Caco-2 (cell line): ENCODE measurements around the gene BAIAP3. TPM values are rescaled to one million over a fixed set of nuclear protein-coding genes. Genes with fewer than 3 reads are reported as not detected.

Experiments
- BruUV-seq: library from RNA; stranded (reverse); fragments of 400-500 nt; replicated peaks from 2 replicates; lab custom pipeline; 2021; lab: Mats Ljungman, UMichigan
- CTCF ChIA-PET: fragments of 300-600 bp; sonication (Branson Sonifier 250); formaldehyde crosslinking; loops from one replicate; lab custom pipeline; 2022; ENCODE audit warnings: antibody characterized with exemption; lab: Charles Lee
- POLR2A ChIA-PET: fragments of 300-600 bp; sonication (Branson Sonifier 250); formaldehyde crosslinking; loops from one replicate; lab custom pipeline; 2022; ENCODE audit warnings: antibody characterized with exemption; lab: Charles Lee
- DNase-seq, 2 experiments: peaks; one replicate each; pipeline versions ENCODE4 v3.0.0 to v3.0.0-alpha.2; 2020 to 2022
- H3K27me3 ChIP-seq: replicated peaks from 2 replicates; pipeline ENCODE4 v1.6.0; 2011; ENCODE audit warnings: low read length; ENCODE audit not compliant: control insufficient read depth, insufficient read depth
- H3K36me3 ChIP-seq: 2 replicates; pipeline ENCODE4 v1.5.1; 2011; ENCODE audit warnings: low read length; ENCODE audit not compliant: control insufficient read depth, insufficient read depth
- H3K4me1 ChIP-seq: fragments of 250-450 bp; sonication (Bioruptor Pico); 2 replicates; pipeline ENCODE4 v1.5.1; 2020; ENCODE audit warnings: mild to moderate bottlenecking
- H3K4me3 ChIP-seq: 2 replicates; pipeline ENCODE4 v1.5.1; 2011; ENCODE audit warnings: low read depth, mild to moderate bottlenecking, control low read depth, low read length
- H3K9me3 ChIP-seq: fragments of 250-450 bp; sonication (Bioruptor Pico); 2 replicates; pipeline ENCODE4 v1.5.1; 2020; ENCODE audit warnings: mild to moderate bottlenecking, moderate library complexity
- H3K27ac Mint-ChIP-seq: one replicate; pipeline ENCODE4 v1.8.0; 2022; ENCODE audit warnings: mixed read lengths; ENCODE audit not compliant: unreplicated experiment
- H3K27me3 Mint-ChIP-seq: one replicate; pipeline ENCODE4 v1.8.0; 2022; ENCODE audit warnings: mixed read lengths; ENCODE audit not compliant: insufficient read depth, unreplicated experiment
- H3K36me3 Mint-ChIP-seq: one replicate; pipeline ENCODE4 v1.8.0; 2022; ENCODE audit warnings: mild to moderate bottlenecking, mixed read lengths; ENCODE audit not compliant: insufficient read depth, unreplicated experiment
- H3K4me1 Mint-ChIP-seq: one replicate; pipeline ENCODE4 v1.8.0; 2022; ENCODE audit warnings: low read depth, mixed read lengths; ENCODE audit not compliant: unreplicated experiment
- H3K4me3 Mint-ChIP-seq: one replicate; pipeline ENCODE4 v1.8.0; 2022; ENCODE audit warnings: mild to moderate bottlenecking, moderate library complexity, mixed read lengths; ENCODE audit not compliant: unreplicated experiment
- H3K9me3 Mint-ChIP-seq: one replicate; pipeline ENCODE4 v1.8.0; 2022; ENCODE audit warnings: mixed read lengths; ENCODE audit not compliant: unreplicated experiment
- CTCF ChIP-seq, 2 experiments: fragments of 200-600 bp in 1 of 2; IDR thresholded peaks; 1 replicate in 1 of 2; 2 replicates in 1 of 2; pipeline versions ENCODE4 v1.5.1 to v1.8.0; 2011 to 2022; ENCODE audit warnings: antibody characterized with exemption in 1 of 2, control low read depth in 1 of 2, inconsistent platforms in 1 of 2, low read depth in 1 of 2, low read length in 1 of 2, mild to moderate bottlenecking in 1 of 2, moderate library complexity in 1 of 2; ENCODE audit not compliant: insufficient read depth in 1 of 2, severe bottlenecking in 1 of 2, unreplicated experiment in 1 of 2
- intact Hi-C: fragments of 100-400 bp; cut with micrococcal nuclease; formaldehyde crosslinking; loops from one replicate; pipeline ENCODE4 v1.10.0; 2022; ENCODE audit not compliant: unreplicated experiment
- total RNA-seq: library from RNA; stranded (reverse); gene quantifications from 2 replicates; pipeline ENCODE4 v1.2.3, GENCODE V29; 2022

Gene BAIAP3
- total RNA-seq, 1 experiment from 2014 or later, result 5.0 TPM

GRCh38 chr16:1389762-1390161, 56.3 kb downstream of the BAIAP3 start:
- Mint-ChIP-seq H3K36me3 (peaks cover 19% of the 10 kb centered on the region), H3K4me3 (no peak overlapping the region), H3K27me3 (no peaks in the 10 kb centered on the region), H3K27ac (no peak overlapping the region), H3K4me1 (no peaks in the 10 kb centered on the region), H3K9me3 (no peaks in the 10 kb centered on the region)
- Histone ChIP-seq H3K4me1 (no peaks in the 10 kb centered on the region), H3K9me3 (no peaks in the 10 kb centered on the region), H3K27me3 (no peaks in the 10 kb centered on the region), H3K36me3 (no peaks in the 10 kb centered on the region), H3K4me3 (no peak overlapping the region)
- no peak for DNase-seq
- ChIA-PET CTCF (no interaction called here), POLR2A (no interaction called here)
- intact Hi-C loops, result no loop called here
- BruUV-seq, result no TSS peak
- no peak for TF ChIP-seq CTCF (IDR thresholded peaks at IDR 0.05; ENCODE audit: insufficient read depth in 1 of 2, low read depth in 1 of 2, low read length in 1 of 2, severe bottlenecking in 1 of 2, unreplicated experiment in 1 of 2)

GRCh38 chr16:1390239-1390779, 56.9 kb downstream of the BAIAP3 start:
- no peak overlapping the region for H3K27ac Mint-ChIP-seq
- Histone ChIP-seq H3K9me3 (no peaks in the 10 kb centered on the region), H3K4me1 (no peaks in the 10 kb centered on the region), H3K36me3 (no peaks in the 10 kb centered on the region), H3K27me3 (no peaks in the 10 kb centered on the region), H3K4me3 (no peak overlapping the region)
- intact Hi-C loops, result no loop called here
- POLR2A ChIA-PET, result no interaction called here
- TF ChIP-seq CTCF (IDR thresholded peaks at IDR 0.05; ENCODE audit: insufficient read depth in 1 of 2, low read depth in 1 of 2, low read length in 1 of 2, severe bottlenecking in 1 of 2, unreplicated experiment in 1 of 2), result no peak
- CTCF ChIA-PET, result no interaction called here
- no peak overlapping the region for H3K4me3 Mint-ChIP-seq
- no peaks in the 10 kb centered on the region for H3K4me1 Mint-ChIP-seq
- DNase-seq, result no peak
- H3K36me3 Mint-ChIP-seq, result peaks cover 19% of the 10 kb centered on the region
- no peaks in the 10 kb centered on the region for H3K27me3 Mint-ChIP-seq
- no peaks in the 10 kb centered on the region for H3K9me3 Mint-ChIP-seq
- BruUV-seq, result no TSS peak

GRCh38 chr16:1392826-1393225, 59.4 kb downstream of the BAIAP3 start:
- no peaks in the 10 kb centered on the region for H3K9me3 Mint-ChIP-seq
- Histone ChIP-seq H3K4me3 (no peak overlapping the region), H3K9me3 (no peaks in the 10 kb centered on the region), H3K27me3 (no peaks in the 10 kb centered on the region), H3K36me3 (no peaks in the 10 kb centered on the region), H3K4me1 (no peaks in the 10 kb centered on the region)
- no peak overlapping the region for H3K4me3 Mint-ChIP-seq
- BruUV-seq, result no TSS peak
- CTCF ChIA-PET, result no interaction called here
- no peak for DNase-seq
- H3K27ac Mint-ChIP-seq, result no peak overlapping the region
- no peak for TF ChIP-seq CTCF (IDR thresholded peaks at IDR 0.05; ENCODE audit: insufficient read depth in 1 of 2, low read depth in 1 of 2, low read length in 1 of 2, severe bottlenecking in 1 of 2, unreplicated experiment in 1 of 2)
- POLR2A ChIA-PET, result no interaction called here
- intact Hi-C loops, result no loop called here
- no peaks in the 10 kb centered on the region for H3K27me3 Mint-ChIP-seq
- peaks cover 11% of the 10 kb centered on the region for H3K36me3 Mint-ChIP-seq
- H3K4me1 Mint-ChIP-seq, result no peaks in the 10 kb centered on the region
